D341Med (cell line): ENCODE data around the gene DNAJA3.

ENCODE experiments used
- DNase-seq: peaks from one replicate; pipeline ENCODE4 v3.0.0; 2012; ENCODE audit warnings: low spot score

Gene DNAJA3

GRCh38 chr16:4474192-4474961 is 48.7 kb downstream of the DNAJA3 start, which contains the start of gene NMRAL1:
NMRAL1 (minus strand) TSS chr16:4474625; CDS start chr16:4474132, 493 bp downstream.
- peak; percentile 80 for DNase-seq

GRCh38 chr16:4475880-4476788 is 50.5 kb downstream of the DNAJA3 start, which contains the start of gene HMOX2:
HMOX2 (plus strand) TSS chr16:4476398; CDS start chr16:4505525, 29,127 bp downstream.
- DNase-seq: peak; percentile 97

GRCh38 chr16:4477966-4478365 is 52.3 kb downstream of the DNAJA3 start:
- no peak for DNase-seq

- DNase-seq: no peak
Measured at GRCh38 chr16:4481526-4481925, 55.9 kb downstream of the DNAJA3 start.

- DNase-seq: no peak
Measured at GRCh38 chr16:4481963-4482362, 56.3 kb downstream of the DNAJA3 start.

- DNase-seq: no peak
Measured at GRCh38 chr16:4486126-4486893, 60.6 kb downstream of the DNAJA3 start.

- DNase-seq: no peak
Measured at GRCh38 chr16:4487955-4488498, 62.4 kb downstream of the DNAJA3 start.

- DNase-seq: no peak
Measured at GRCh38 chr16:4488499-4488967, 62.9 kb downstream of the DNAJA3 start.

- DNase-seq: no peak
Measured at GRCh38 chr16:4489030-4489429, 63.4 kb downstream of the DNAJA3 start.

GRCh38 chr16:4491898-4492297 is 66.2 kb downstream of the DNAJA3 start:
- DNase-seq: no peak

GRCh38 chr16:4494746-4495490 is 69.2 kb downstream of the DNAJA3 start:
- no peak for DNase-seq

- DNase-seq: no peak
Measured at GRCh38 chr16:4495766-4496165, 70.1 kb downstream of the DNAJA3 start.

- DNase-seq: no peak
Measured at GRCh38 chr16:4496305-4496704, 70.6 kb downstream of the DNAJA3 start.

GRCh38 chr16:4498546-4499195 is 73.0 kb downstream of the DNAJA3 start:
- no peak for DNase-seq

- no peak for DNase-seq
Measured at GRCh38 chr16:4499196-4499555, 73.5 kb downstream of the DNAJA3 start.

- DNase-seq: no peak
Measured at GRCh38 chr16:4500272-4500671, 74.6 kb downstream of the DNAJA3 start.

GRCh38 chr16:4501071-4501478 is 75.4 kb downstream of the DNAJA3 start:
- no peak for DNase-seq

GRCh38 chr16:4505356-4506147 is 79.9 kb downstream of the DNAJA3 start:
- no peak for DNase-seq
